SKM-1 (cell line): ENCODE measurements around the gene DLX6.
"Not testable (repeated sequence)": the region's sequence is repeated elsewhere in the genome, so short reads cannot be mapped to it uniquely, and the experiment has no call there.

Experiments
- DNase-seq: peaks from one replicate; lab custom pipeline; 2025; ENCODE audit not compliant: unreplicated experiment; lab: John Stamatoyannopoulos, UW

DLX6 gene

GRCh38 chr7:97021747-97022490 lies 16.6 kb downstream of the DLX6 start:
- DNase-seq: no peak

GRCh38 chr7:97022491-97023306 lies 17.3 kb downstream of the DLX6 start:
- DNase-seq: no peak

GRCh38 chr7:97024209-97025129 lies 19.1 kb downstream of the DLX6 start, which contains the start of gene DLX5:
DLX5 (minus strand) TSS chr7:97024831; CDS start chr7:97024623, 208 bp downstream.
- DNase-seq: no peak

DNA sequence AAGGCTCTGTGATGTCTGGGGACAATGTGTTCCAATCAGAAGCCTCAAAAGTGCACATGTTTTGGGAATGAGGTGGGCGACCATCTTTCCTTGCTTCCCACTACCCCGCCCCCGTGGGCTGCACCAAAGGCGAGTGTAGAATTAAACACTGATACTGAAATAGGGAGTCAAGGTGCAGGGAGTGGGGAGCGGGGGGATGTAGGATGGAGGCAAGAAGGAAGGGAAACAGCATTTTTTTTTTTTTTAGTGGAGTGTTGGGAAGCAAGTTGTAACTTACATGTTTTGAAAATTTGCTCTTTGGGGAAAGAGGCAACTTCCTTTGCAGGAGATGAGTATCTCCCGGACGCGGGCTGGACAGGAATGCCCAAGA lies 19.8 kb downstream of the DLX6 start:
- DNase-seq: no peak

- no peak for DNase-seq
Measured at GRCh38 chr7:97025983-97026714, 20.8 kb downstream of the DLX6 start.

- peak; percentile 68 for DNase-seq
Measured at GRCh38 chr7:97026715-97027426, 21.5 kb downstream of the DLX6 start.

GRCh38 chr7:97027427-97028234 lies 22.3 kb downstream of the DLX6 start:
- peak; percentile 65 for DNase-seq

- DNase-seq: not testable (repeated sequence)
Measured at GRCh38 chr7:97034213-97034852, 29.0 kb downstream of the DLX6 start.

DNA sequence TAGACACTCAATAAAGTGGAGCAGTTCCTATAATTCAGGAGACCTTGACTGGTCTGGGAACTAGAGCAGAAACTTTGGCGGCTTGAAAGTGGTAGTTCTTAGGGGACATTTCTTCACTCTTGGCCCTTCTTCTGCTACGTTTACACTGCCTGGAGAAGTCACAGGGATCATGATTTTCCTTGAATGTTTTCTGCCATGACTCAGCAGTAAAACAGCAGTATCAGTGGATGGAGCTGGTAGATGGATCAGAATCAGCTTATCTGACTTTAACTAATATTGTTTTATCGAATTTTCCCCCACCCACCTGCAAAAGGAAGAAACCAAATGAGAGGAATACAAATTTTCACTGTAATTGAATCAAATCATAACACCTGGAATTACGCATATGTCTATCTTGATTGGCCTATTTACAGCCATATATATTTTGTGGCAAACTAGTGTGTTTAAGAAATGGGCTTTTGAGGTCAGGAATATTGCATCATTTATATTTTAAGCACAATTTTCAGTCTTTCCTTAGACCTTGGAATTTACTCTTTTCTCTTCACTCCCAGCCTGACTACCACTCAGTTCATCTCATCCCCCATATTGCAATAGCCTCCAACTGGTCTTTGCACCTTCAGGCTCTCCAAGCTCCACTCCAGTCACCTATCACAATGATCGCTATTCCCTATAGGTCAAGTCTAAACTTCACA lies 34.2 kb downstream of the DLX6 start:
- no peak for DNase-seq

DNA sequence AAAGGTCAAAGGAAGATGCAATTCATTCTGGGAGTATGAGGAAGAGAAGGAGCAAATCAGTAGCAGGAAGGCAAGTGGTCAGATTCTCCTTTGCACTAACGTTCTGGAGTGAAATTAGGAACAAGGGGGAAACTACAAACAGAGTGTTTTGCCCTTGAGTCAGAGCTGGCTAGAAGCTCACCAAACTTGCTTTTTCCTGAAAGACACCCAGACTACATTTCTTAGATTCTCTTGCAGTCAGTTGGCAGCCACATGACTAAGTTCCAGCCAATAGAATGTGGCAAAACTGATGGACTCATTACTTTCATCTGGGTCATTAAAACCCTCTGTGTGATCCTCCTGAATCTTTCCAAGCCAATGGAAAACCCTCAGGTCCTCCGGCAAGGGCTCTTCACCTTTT lies 37.9 kb downstream of the DLX6 start:
- no peak for DNase-seq
